ENCODE measurements around the gene SLC13A3. TPM values are rescaled to one million over a fixed set of nuclear protein-coding genes. Genes with fewer than 3 reads are reported as not detected.

SLC13A3 gene
- total RNA-seq, 1 donor from 2014 or later = 7.4 TPM

DNA sequence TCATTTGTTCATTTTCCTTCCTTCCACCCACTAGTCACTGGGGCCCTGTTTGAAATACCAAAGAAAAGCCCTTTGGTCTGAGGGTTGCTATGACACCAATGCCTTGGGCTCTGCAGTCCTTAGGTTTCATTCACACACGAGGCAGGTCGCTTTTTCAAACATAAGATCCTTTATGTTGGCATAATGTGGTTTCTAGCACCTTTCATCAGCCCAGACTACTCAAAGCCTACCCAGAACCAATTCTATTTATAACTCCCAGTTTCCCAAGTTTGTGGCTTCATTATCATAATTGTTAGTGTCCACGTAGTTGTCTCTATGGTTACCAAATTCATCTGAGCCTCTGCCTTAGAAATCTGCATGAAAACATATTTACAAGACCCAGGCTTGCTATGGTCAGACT is 44.6 kb upstream of the SLC13A3 start:
- Histone ChIP-seq H3K4me1 (no peaks in the 10 kb centered on the region), H3K36me3 (no peaks in the 10 kb centered on the region), H4K20me1 (ENCODE audit: low read depth) (no peaks in the 10 kb centered on the region), H3K27ac (no peak overlapping the region), H3K79me2 (ENCODE audit: low read depth) (no peaks in the 10 kb centered on the region), H3K9ac (no peak overlapping the region), H3K4me3 (no peak overlapping the region), H3K27me3 (no peaks in the 10 kb centered on the region), H3F3A (ENCODE audit: low read depth) (peaks cover 14% of the 10 kb centered on the region), H3K4me2 (no peak overlapping the region), H2AFZ (replicated peaks) (peak overlapping the region; percentile 68), H3K9me3 (ENCODE audit: low read depth) (no peaks in the 10 kb centered on the region)
- peaks cover 8% of the 10 kb centered on the region for H3K36me3 Mint-ChIP-seq
- peaks cover 11% of the 10 kb centered on the region for H3K9me3 Mint-ChIP-seq
- peak overlapping the region; percentile 98 for H3K27ac Mint-ChIP-seq
- peak overlapping the region; percentile 69 for H3K4me3 Mint-ChIP-seq
- peaks cover 62% of the 10 kb centered on the region for H3K4me1 Mint-ChIP-seq
- peaks cover 7% of the 10 kb centered on the region for H3K27me3 Mint-ChIP-seq (ENCODE audit: insufficient read depth, low read depth)
- TF ChIP-seq EZH2phosphoT487 (IDR thresholded peaks at IDR 0.05) (no peak), EZH2 (IDR thresholded peaks at IDR 0.05) (no peak)
- TF ChIP-seq, protein P1, sequence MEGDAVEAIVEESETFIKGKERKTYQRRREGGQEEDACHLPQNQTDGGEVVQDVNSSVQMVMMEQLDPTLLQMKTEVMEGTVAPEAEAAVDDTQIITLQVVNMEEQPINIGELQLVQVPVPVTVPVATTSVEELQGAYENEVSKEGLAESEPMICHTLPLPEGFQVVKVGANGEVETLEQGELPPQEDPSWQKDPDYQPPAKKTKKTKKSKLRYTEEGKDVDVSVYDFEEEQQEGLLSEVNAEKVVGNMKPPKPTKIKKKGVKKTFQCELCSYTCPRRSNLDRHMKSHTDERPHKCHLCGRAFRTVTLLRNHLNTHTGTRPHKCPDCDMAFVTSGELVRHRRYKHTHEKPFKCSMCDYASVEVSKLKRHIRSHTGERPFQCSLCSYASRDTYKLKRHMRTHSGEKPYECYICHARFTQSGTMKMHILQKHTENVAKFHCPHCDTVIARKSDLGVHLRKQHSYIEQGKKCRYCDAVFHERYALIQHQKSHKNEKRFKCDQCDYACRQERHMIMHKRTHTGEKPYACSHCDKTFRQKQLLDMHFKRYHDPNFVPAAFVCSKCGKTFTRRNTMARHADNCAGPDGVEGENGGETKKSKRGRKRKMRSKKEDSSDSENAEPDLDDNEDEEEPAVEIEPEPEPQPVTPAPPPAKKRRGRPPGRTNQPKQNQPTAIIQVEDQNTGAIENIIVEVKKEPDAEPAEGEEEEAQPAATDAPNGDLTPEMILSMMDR (IDR thresholded peaks at IDR 0.05) = no peak
- no peak for DNase-seq (ENCODE audit: low spot score)

DNA sequence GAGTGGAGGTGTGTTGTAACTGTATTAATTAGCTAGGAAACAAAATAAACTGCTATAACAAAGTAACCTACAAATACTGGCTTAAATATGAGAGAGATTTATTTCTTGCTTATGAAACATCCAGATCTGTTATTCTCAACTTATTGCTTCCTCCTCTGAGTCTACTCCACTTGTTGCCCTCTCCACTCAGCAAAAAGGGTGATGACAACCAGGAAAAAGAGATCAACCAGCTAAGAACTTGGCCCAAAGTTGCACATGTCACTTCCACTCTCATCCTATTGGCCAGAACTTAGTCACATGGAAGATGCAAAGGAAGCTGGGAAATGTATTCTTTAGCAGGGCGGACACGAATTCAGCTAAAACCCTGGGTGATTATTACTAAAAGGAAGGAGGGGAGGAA is 43.2 kb upstream of the SLC13A3 start:
- Mint-ChIP-seq H3K36me3 (peaks cover 4% of the 10 kb centered on the region), H3K4me1 (peaks cover 58% of the 10 kb centered on the region), H3K9me3 (peaks cover 4% of the 10 kb centered on the region), H3K27ac (peak overlapping the region; percentile 98), H3K4me3 (peak overlapping the region; percentile 37), H3K27me3 (ENCODE audit: insufficient read depth, low read depth) (peaks cover 5% of the 10 kb centered on the region)
- Histone ChIP-seq H3F3A (ENCODE audit: low read depth) (peaks cover 4% of the 10 kb centered on the region), H3K4me3 (no peak overlapping the region), H3K27me3 (no peaks in the 10 kb centered on the region), H3K36me3 (no peaks in the 10 kb centered on the region), H2AFZ (replicated peaks) (peak overlapping the region; percentile 77), H3K27ac (no peak overlapping the region), H3K79me2 (ENCODE audit: low read depth) (no peaks in the 10 kb centered on the region), H3K4me2 (no peak overlapping the region), H4K20me1 (ENCODE audit: low read depth) (no peaks in the 10 kb centered on the region), H3K9me3 (ENCODE audit: low read depth) (no peaks in the 10 kb centered on the region), H3K9ac (no peak overlapping the region), H3K4me1 (peaks cover 4% of the 10 kb centered on the region)
- TF ChIP-seq EZH2phosphoT487 (IDR thresholded peaks at IDR 0.05) (no peak), EZH2 (IDR thresholded peaks at IDR 0.05) (no peak)
- TF ChIP-seq, protein P1 (IDR thresholded peaks at IDR 0.05) = no peak
- DNase-seq (ENCODE audit: low spot score) = no peak

DNA sequence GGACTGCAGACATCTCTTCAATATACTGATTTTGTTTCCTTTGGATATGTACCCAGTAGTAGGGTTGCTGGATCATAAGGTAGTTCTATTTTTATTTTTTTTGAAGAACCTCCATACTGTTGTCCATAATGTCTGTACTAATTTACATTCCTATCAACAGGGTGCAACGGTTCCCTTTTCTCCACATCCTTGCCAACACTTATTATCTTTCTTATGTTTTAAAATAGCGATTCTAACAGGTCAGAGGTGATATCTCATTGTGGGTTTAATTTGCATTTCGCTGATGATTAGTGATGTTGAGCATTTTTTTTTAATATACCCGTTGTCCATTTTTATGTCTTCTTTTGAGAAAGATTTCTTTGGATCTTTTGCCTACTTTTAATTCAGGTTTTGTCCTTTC is 39.9 kb upstream of the SLC13A3 start:
- no peaks in the 10 kb centered on the region for H3K9me3 Mint-ChIP-seq
- Histone ChIP-seq H3K79me2 (ENCODE audit: low read depth) (peaks cover 26% of the 10 kb centered on the region), H3K9me3 (ENCODE audit: low read depth) (no peaks in the 10 kb centered on the region), H3K36me3 (no peaks in the 10 kb centered on the region), H3K4me3 (no peak overlapping the region), H3K9ac (no peak overlapping the region), H3F3A (ENCODE audit: low read depth) (peaks cover 17% of the 10 kb centered on the region), H3K4me2 (no peak overlapping the region), H4K20me1 (ENCODE audit: low read depth) (no peaks in the 10 kb centered on the region), H2AFZ (replicated peaks) (no peak overlapping the region), H3K4me1 (peaks cover 16% of the 10 kb centered on the region), H3K27ac (no peak overlapping the region), H3K27me3 (no peaks in the 10 kb centered on the region)
- TF ChIP-seq EZH2phosphoT487 (IDR thresholded peaks at IDR 0.05) (no peak), EZH2 (IDR thresholded peaks at IDR 0.05) (no peak)
- TF ChIP-seq, protein P1 (IDR thresholded peaks at IDR 0.05) = no peak
- no peak overlapping the region for H3K4me3 Mint-ChIP-seq
- peaks cover 5% of the 10 kb centered on the region for H3K36me3 Mint-ChIP-seq
- H3K27me3 Mint-ChIP-seq (ENCODE audit: insufficient read depth, low read depth) = peaks cover 13% of the 10 kb centered on the region
- H3K4me1 Mint-ChIP-seq = peaks cover 40% of the 10 kb centered on the region
- DNase-seq (ENCODE audit: low spot score) = no peak
- H3K27ac Mint-ChIP-seq = no peak overlapping the region

Measured in neural progenitor cell (in vitro differentiated cells).